Neural progenitor cell (in vitro differentiated cells): ENCODE measurements around the gene UPK1A. TPM values are rescaled to one million over a fixed set of nuclear protein-coding genes. Genes with fewer than 3 reads are reported as not detected.

Experiments used
- DNase-seq: peaks from one replicate; pipeline ENCODE4 v3.0.0-alpha.2; 2016; ENCODE audit warnings: low spot score
- H2AFZ ChIP-seq: fragments of 200-600 bp; sonication (generic); replicated peaks from 2 replicates; pipeline ENCODE4 v1.6.1; 2016; ENCODE audit warnings: antibody characterized with exemption
- H3F3A ChIP-seq: fragments of 200-600 bp; sonication (generic); 2 replicates; pipeline ENCODE4 v1.6.1; 2016; ENCODE audit warnings: antibody characterized with exemption, low read depth
- H3K27ac ChIP-seq: fragments of 200-600 bp; sonication (generic); 2 replicates; pipeline ENCODE4 v1.5.1; 2016; ENCODE audit warnings: mild to moderate bottlenecking
- H3K27me3 ChIP-seq: fragments of 200-600 bp; sonication (generic); 2 replicates; pipeline ENCODE4 v1.6.1; 2016; ENCODE audit warnings: mild to moderate bottlenecking, moderate library complexity
- H3K36me3 ChIP-seq: fragments of 200-600 bp; sonication (generic); 2 replicates; pipeline ENCODE4 v1.5.1; 2016
- H3K4me1 ChIP-seq: fragments of 200-600 bp; sonication (generic); 2 replicates; pipeline ENCODE4 v1.6.1; 2016; ENCODE audit warnings: mixed run types
- H3K4me2 ChIP-seq: fragments of 200-600 bp; sonication (generic); 2 replicates; pipeline ENCODE4 v1.6.1; 2016
- H3K4me3 ChIP-seq: fragments of 200-600 bp; sonication (generic); 2 replicates; pipeline ENCODE4 v1.5.1; 2016
- H3K79me2 ChIP-seq: fragments of 200-600 bp; sonication (generic); 2 replicates; pipeline ENCODE4 v1.6.1; 2016; ENCODE audit warnings: low read depth
- H3K9ac ChIP-seq: fragments of 200-600 bp; sonication (generic); 2 replicates; pipeline ENCODE4 v1.6.1; 2016
- H3K9me3 ChIP-seq: fragments of 200-600 bp; sonication (generic); 2 replicates; pipeline ENCODE4 v1.5.1; 2016; ENCODE audit warnings: low read depth
- H4K20me1 ChIP-seq: fragments of 200-600 bp; sonication (generic); 2 replicates; pipeline ENCODE4 v1.6.1; 2016; ENCODE audit warnings: low read depth
- H3K27ac Mint-ChIP-seq: 3 replicates; pipeline ENCODE4 v1.8.0; 2021; ENCODE audit warnings: mixed read lengths
- H3K27me3 Mint-ChIP-seq: 2 replicates; pipeline ENCODE4 v1.8.0; 2022; ENCODE audit warnings: low read depth, mild to moderate bottlenecking, inconsistent platforms, moderate library complexity, mixed read lengths; ENCODE audit not compliant: insufficient read depth
- H3K36me3 Mint-ChIP-seq: 3 replicates; pipeline ENCODE4 v1.8.0; 2021; ENCODE audit warnings: mixed read lengths
- H3K4me1 Mint-ChIP-seq: 3 replicates; pipeline ENCODE4 v1.8.0; 2021; ENCODE audit warnings: mixed read lengths
- H3K4me3 Mint-ChIP-seq: 3 replicates; pipeline ENCODE4 v1.8.0; 2021; ENCODE audit warnings: mild to moderate bottlenecking, moderate library complexity, mixed read lengths
- H3K9me3 Mint-ChIP-seq: 3 replicates; pipeline ENCODE4 v1.8.0; 2020; ENCODE audit warnings: mixed read lengths
- EZH2 ChIP-seq: fragments of 200-600 bp; sonication (generic); IDR thresholded peaks from 2 replicates; pipeline ENCODE4 v1.6.1; 2017; ENCODE audit warnings: antibody characterized with exemption, mild to moderate bottlenecking, moderate library complexity
- EZH2phosphoT487 ChIP-seq: fragments of 200-600 bp; sonication (generic); IDR thresholded peaks from 2 replicates; pipeline ENCODE4 v1.6.1; 2017; ENCODE audit warnings: antibody characterized with exemption
- total RNA-seq: library from RNA; depleted of rRNA; stranded (reverse); fragments of >200 nt; gene quantifications from 2 replicates; pipeline ENCODE4 v1.2.3, GENCODE V29; 2015; ENCODE audit warnings: low replicate concordance
- TF ChIP-seq, protein P1 (sequence below): fragments of 200-600 bp; sonication (generic); IDR thresholded peaks from 2 replicates; pipeline ENCODE4 v1.5.1; 2017; ENCODE audit warnings: antibody characterized with exemption, mild to moderate bottlenecking

The UPK1A gene
- total RNA-seq, 1 donor from 2014 or later = not detected

DNA sequence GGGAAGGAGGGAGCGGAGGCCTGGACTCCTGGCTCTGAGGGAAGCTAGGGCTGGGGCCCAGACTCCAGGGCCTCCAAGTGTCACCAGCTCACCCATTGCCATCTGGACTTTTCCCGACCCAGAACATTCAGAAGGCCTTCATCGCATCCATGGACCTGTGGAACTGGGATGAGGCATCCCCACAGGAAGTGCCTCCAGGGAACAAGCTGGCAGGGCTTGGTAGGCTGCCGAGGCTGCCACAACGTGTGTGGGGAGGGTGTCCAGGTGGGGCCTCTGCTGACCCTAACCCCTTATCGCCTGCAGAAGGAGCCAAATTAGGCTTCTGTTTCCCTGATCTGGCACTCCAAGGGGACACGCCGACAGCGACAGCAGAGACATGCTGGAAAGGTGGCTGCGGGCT, 24.0 kb upstream of the UPK1A start:
- Histone ChIP-seq H4K20me1 (no peaks in the 10 kb centered on the region), H3F3A (peaks cover 55% of the 10 kb centered on the region), H3K79me2 (no peaks in the 10 kb centered on the region), H3K4me3 (no peak overlapping the region), H3K27ac (no peak overlapping the region), H3K9ac (no peak overlapping the region), H3K36me3 (no peaks in the 10 kb centered on the region), H3K4me1 (peaks cover 25% of the 10 kb centered on the region), H3K27me3 (peaks cover 15% of the 10 kb centered on the region), H3K4me2 (peak overlapping the region; percentile 83), H2AFZ (no peak overlapping the region), H3K9me3 (no peaks in the 10 kb centered on the region)
- Mint-ChIP-seq H3K36me3 (no peaks in the 10 kb centered on the region), H3K27me3 (peaks cover 10% of the 10 kb centered on the region), H3K9me3 (no peaks in the 10 kb centered on the region), H3K4me1 (peaks cover 27% of the 10 kb centered on the region), H3K27ac (peak overlapping the region; percentile 78), H3K4me3 (peak overlapping the region; percentile 90)
- no peak for TF ChIP-seq EZH2phosphoT487
- TF ChIP-seq EZH2 = no peak
- TF ChIP-seq, protein P1, sequence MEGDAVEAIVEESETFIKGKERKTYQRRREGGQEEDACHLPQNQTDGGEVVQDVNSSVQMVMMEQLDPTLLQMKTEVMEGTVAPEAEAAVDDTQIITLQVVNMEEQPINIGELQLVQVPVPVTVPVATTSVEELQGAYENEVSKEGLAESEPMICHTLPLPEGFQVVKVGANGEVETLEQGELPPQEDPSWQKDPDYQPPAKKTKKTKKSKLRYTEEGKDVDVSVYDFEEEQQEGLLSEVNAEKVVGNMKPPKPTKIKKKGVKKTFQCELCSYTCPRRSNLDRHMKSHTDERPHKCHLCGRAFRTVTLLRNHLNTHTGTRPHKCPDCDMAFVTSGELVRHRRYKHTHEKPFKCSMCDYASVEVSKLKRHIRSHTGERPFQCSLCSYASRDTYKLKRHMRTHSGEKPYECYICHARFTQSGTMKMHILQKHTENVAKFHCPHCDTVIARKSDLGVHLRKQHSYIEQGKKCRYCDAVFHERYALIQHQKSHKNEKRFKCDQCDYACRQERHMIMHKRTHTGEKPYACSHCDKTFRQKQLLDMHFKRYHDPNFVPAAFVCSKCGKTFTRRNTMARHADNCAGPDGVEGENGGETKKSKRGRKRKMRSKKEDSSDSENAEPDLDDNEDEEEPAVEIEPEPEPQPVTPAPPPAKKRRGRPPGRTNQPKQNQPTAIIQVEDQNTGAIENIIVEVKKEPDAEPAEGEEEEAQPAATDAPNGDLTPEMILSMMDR = no peak
- peak; percentile 23 for DNase-seq

DNA sequence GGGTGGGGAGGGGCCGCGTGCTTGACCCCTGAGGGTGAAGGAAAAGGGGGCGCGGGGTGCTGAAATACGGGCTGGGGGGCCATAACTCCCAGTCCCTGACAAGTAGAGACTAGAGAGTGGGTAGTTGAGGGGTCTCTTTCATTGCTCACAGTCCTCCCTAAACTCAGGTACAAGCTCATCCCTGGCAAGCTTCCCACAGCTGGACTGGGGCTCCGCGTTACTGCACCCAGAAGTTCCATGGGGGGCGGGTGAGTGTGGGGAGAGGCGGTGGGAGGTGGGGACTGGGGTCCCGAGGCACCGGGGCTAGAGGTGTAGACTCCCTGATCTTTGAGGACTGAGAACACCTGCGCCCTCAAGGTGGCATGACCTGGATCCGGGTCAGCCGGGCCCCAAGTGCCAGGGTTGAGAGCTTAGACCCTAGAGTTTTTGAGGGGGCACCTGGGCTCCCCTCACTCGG, 23.5 kb upstream of the UPK1A start:
- peaks cover 25% of the 10 kb centered on the region for H3K4me1 ChIP-seq
- H3K27ac Mint-ChIP-seq = no peak overlapping the region
- H3K9me3 ChIP-seq = no peaks in the 10 kb centered on the region
- H3K9ac ChIP-seq = no peak overlapping the region
- peaks cover 10% of the 10 kb centered on the region for H3K27me3 Mint-ChIP-seq
- no peaks in the 10 kb centered on the region for H3K36me3 Mint-ChIP-seq
- TF ChIP-seq EZH2phosphoT487 (no peak), EZH2 (no peak)
- TF ChIP-seq, protein P1 = no peak
- no peaks in the 10 kb centered on the region for H3K36me3 ChIP-seq
- H4K20me1 ChIP-seq = no peaks in the 10 kb centered on the region
- peak overlapping the region; percentile 56 for H3K4me3 ChIP-seq
- peak overlapping the region; percentile 83 for H3K4me2 ChIP-seq
- H3K79me2 ChIP-seq = no peaks in the 10 kb centered on the region
- H2AFZ ChIP-seq = peak overlapping the region; percentile 87
- H3K4me3 Mint-ChIP-seq = peak overlapping the region; percentile 90
- peaks cover 27% of the 10 kb centered on the region for H3K4me1 Mint-ChIP-seq
- peaks cover 15% of the 10 kb centered on the region for H3K27me3 ChIP-seq
- no peak overlapping the region for H3K27ac ChIP-seq
- H3K9me3 Mint-ChIP-seq = no peaks in the 10 kb centered on the region
- DNase-seq = peak; percentile 15
- peaks cover 55% of the 10 kb centered on the region for H3F3A ChIP-seq

DNA sequence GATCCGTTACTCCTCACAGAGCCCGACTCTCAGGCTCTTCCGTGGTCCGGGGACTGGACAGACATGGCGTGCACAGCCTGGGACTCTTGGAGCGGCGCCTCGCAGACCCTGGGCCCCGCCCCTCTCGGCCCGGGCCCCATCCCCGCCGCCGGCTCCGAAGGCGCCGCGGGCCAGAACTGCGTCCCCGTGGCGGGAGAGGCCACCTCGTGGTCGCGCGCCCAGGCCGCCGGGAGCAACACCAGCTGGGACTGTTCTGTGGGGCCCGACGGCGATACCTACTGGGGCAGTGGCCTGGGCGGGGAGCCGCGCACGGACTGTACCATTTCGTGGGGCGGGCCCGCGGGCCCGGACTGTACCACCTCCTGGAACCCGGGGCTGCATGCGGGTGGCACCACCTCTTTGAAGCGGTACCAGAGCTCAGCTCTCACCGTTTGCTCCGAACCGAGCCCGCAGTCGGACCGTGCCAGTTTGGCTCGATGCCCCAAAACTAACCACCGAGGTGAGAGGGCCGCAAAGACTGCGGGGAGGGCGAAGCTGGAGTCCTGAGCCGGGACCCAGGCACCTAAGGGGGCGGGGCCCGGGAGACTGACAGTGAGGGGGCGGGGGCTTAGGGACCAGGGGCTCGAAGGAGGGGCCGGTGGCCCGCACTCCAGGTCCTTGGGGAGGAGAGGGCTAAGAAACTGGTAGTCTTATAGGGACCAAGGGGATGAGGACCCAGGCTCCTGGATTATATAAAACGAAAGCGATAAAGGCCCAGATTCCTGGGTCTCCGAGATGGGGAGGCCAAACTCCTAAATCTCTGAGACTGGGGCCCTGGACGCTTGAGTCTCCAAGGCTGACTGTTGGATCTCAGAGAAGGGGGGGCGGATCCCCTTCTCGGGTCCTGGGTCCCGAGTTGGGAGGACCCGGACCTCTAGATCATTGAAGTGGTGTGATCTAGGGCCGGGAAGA, 22.8 kb upstream of the UPK1A start:
- no peak for TF ChIP-seq EZH2
- TF ChIP-seq EZH2phosphoT487 = no peak
- TF ChIP-seq, protein P1 = no peak
- Mint-ChIP-seq H3K4me1 (peaks cover 27% of the 10 kb centered on the region), H3K4me3 (peak overlapping the region; percentile 90), H3K27me3 (peaks cover 10% of the 10 kb centered on the region), H3K27ac (peak overlapping the region; percentile 42), H3K9me3 (no peaks in the 10 kb centered on the region), H3K36me3 (no peaks in the 10 kb centered on the region)
- H3F3A ChIP-seq = peaks cover 55% of the 10 kb centered on the region
- no peaks in the 10 kb centered on the region for H3K36me3 ChIP-seq
- peak overlapping the region; percentile 83 for H3K4me2 ChIP-seq
- peaks cover 15% of the 10 kb centered on the region for H3K27me3 ChIP-seq
- H4K20me1 ChIP-seq = no peaks in the 10 kb centered on the region
- peak; percentile 97 for DNase-seq
- H3K79me2 ChIP-seq = peaks cover 3% of the 10 kb centered on the region
- H3K4me3 ChIP-seq = peak overlapping the region; percentile 56
- peak overlapping the region; percentile 87 for H2AFZ ChIP-seq
- H3K4me1 ChIP-seq = peaks cover 25% of the 10 kb centered on the region
- H3K9me3 ChIP-seq = no peaks in the 10 kb centered on the region
- no peak overlapping the region for H3K9ac ChIP-seq
- H3K27ac ChIP-seq = no peak overlapping the region
